OCI-LY3 (cell line): ENCODE data around the gene HOOK2.

ENCODE experiments used
- H2AFZ ChIP-seq: fragments of 200-600, 300-600 bp; shearing (Covaris generic); 2 replicates; pipeline ENCODE4 v1.6.0; 2014; ENCODE audit warnings: antibody characterized with exemption, low read depth, low read length
- H3K27ac ChIP-seq: fragments of 200-600, 300-600 bp; sonication (generic); 2 replicates; pipeline ENCODE4 v1.5.1; 2014; ENCODE audit warnings: mild to moderate bottlenecking, low read length, moderate library complexity, mixed read lengths
- H3K27me3 ChIP-seq: fragments of 200-600, 300-600 bp; sonication (generic); 2 replicates; pipeline ENCODE4 v1.6.1; 2014; ENCODE audit warnings: low read depth, low read length, mixed read lengths
- H3K36me3 ChIP-seq: fragments of 200-600, 300-600 bp; sonication (generic); replicated peaks from 2 replicates; pipeline ENCODE3; 2014; ENCODE audit warnings: low read depth, low read length, mixed read lengths
- H3K4me1 ChIP-seq: fragments of 300-600, 200-600 bp; sonication (generic); 2 replicates; pipeline ENCODE4 v1.6.1; 2014; ENCODE audit warnings: low read length, mixed read lengths
- H3K4me2 ChIP-seq: fragments of 200-600, 300-600 bp; sonication (generic); 2 replicates; pipeline ENCODE4 v1.6.1; 2014; ENCODE audit warnings: low read length, mixed read lengths
- H3K4me3 ChIP-seq: fragments of 300-600, 200-600 bp; sonication (generic); 2 replicates; pipeline ENCODE4 v1.5.1; 2014; ENCODE audit warnings: antibody characterized with exemption, mild to moderate bottlenecking, low read length, moderate library complexity
- H3K79me2 ChIP-seq: fragments of 300-600, 200-600 bp; shearing (Covaris generic); 2 replicates; pipeline ENCODE4 v1.6.1; 2014; ENCODE audit warnings: mild to moderate bottlenecking, low read length, mixed read lengths
- H3K9ac ChIP-seq: fragments of 300-600, 200-600 bp; shearing (Covaris generic); 2 replicates; pipeline ENCODE4 v1.6.0; 2014; ENCODE audit warnings: mild to moderate bottlenecking, low read length, moderate library complexity
- H3K9me3 ChIP-seq: fragments of 200-600, 300-600 bp; shearing (Covaris generic); 2 replicates; pipeline ENCODE4 v1.6.1; 2014; ENCODE audit warnings: low read length, mixed read lengths; ENCODE audit not compliant: insufficient read depth
- H4K20me1 ChIP-seq: fragments of 200-600, 300-600 bp; sonication (generic); 2 replicates; pipeline ENCODE4 v1.6.1; 2016; ENCODE audit warnings: low read length, mixed read lengths; ENCODE audit not compliant: insufficient read depth
- EZH2phosphoT487 ChIP-seq: fragments of 200-600 bp; shearing (Covaris generic); IDR thresholded peaks from 2 replicates; pipeline ENCODE4 v1.6.1; 2018; ENCODE audit warnings: antibody characterized with exemption, mixed run types, low read depth
- TF ChIP-seq, protein P1 (sequence below): fragments of 200-600, 300-600 bp; sonication (generic); IDR thresholded peaks from 2 replicates; pipeline ENCODE4 v1.5.1; 2014; ENCODE audit warnings: antibody characterized with exemption, low read length, low read depth

The HOOK2 gene

DNA sequence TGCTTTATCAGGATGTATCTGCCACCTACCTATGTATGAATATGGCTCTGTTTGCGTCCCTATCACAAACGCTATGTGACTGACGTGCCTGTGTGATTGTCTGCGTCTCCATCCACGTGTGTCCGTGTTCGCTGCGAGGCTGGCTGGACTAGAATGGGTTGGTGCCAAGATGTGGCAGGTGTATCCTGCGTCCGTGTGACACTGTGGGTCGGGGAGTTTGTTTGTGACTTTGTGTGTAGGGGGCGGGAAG is 6.7 kb upstream of the HOOK2 start:
- no peak for TF ChIP-seq EZH2phosphoT487
- TF ChIP-seq, protein P1, sequence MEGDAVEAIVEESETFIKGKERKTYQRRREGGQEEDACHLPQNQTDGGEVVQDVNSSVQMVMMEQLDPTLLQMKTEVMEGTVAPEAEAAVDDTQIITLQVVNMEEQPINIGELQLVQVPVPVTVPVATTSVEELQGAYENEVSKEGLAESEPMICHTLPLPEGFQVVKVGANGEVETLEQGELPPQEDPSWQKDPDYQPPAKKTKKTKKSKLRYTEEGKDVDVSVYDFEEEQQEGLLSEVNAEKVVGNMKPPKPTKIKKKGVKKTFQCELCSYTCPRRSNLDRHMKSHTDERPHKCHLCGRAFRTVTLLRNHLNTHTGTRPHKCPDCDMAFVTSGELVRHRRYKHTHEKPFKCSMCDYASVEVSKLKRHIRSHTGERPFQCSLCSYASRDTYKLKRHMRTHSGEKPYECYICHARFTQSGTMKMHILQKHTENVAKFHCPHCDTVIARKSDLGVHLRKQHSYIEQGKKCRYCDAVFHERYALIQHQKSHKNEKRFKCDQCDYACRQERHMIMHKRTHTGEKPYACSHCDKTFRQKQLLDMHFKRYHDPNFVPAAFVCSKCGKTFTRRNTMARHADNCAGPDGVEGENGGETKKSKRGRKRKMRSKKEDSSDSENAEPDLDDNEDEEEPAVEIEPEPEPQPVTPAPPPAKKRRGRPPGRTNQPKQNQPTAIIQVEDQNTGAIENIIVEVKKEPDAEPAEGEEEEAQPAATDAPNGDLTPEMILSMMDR = no peak
- Histone ChIP-seq H3K27me3 (no peaks in the 10 kb centered on the region), H4K20me1 (no peaks in the 10 kb centered on the region), H3K4me1 (peaks cover 72% of the 10 kb centered on the region), H3K4me2 (peak overlapping the region; percentile 99), H3K9me3 (no peaks in the 10 kb centered on the region), H3K36me3 (no peaks in the 10 kb centered on the region), H3K4me3 (peak overlapping the region; percentile 79), H3K79me2 (peaks cover 14% of the 10 kb centered on the region; the same call in 1 of the 2 replicates), H3K9ac (peak overlapping the region; percentile 85), H3K27ac (peak overlapping the region; percentile 93), H2AFZ (peak overlapping the region; percentile 43; the same call in 1 of the 2 replicates)

DNA sequence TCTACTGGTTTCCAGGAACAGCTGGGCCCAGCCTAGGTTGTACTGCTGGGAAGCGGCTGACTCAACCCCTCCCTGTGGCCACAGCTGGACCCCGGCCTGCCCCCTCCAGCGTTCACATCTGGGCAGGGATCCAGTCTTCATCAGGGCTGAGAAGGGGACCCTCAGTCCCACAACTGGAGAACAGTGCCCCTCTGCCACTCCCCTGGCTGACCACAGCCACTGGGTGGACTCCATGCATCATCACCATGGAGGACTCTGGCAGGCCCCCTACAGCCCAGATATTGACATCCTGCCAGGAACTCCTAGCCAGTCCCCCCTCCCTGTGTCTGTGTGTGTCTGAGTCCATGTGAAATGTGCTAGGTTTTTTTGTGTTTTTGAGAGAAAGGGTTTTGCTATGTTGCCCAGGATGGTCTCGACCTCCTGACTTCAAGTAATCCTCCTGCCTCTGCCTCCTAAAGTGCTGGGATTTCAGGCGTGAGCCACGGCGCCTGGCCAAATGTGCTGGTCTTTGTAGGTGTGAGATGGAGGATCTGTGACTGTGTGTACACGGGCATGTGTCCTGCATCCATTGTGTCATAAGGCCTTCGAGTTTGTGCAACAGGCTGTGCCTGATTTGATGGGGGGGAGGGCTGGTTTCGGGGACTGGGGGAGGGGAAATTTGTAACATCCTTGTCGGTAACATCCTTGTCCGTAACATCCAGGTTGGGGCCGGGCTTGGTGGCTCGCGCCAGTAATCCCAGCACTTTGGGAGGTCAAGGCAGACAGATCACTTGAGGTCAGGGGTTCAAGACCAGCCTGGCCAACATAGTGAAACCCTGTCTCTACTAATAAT is 4.0 kb upstream of the HOOK2 start:
- Histone ChIP-seq H4K20me1 (no peaks in the 10 kb centered on the region), H3K36me3 (peaks cover 2% of the 10 kb centered on the region), H3K9me3 (no peaks in the 10 kb centered on the region), H3K27me3 (no peaks in the 10 kb centered on the region), H3K9ac (peak overlapping the region; percentile 83), H3K4me1 (peaks cover 49% of the 10 kb centered on the region), H3K4me3 (peak overlapping the region; percentile 82), H3K79me2 (peaks cover 14% of the 10 kb centered on the region; the same call in 1 of the 2 replicates), H2AFZ (no peak overlapping the region), H3K4me2 (peak overlapping the region; percentile 88), H3K27ac (peak overlapping the region; percentile 83)
- TF ChIP-seq, protein P1 = peak; percentile 41
- no peak for TF ChIP-seq EZH2phosphoT487

DNA sequence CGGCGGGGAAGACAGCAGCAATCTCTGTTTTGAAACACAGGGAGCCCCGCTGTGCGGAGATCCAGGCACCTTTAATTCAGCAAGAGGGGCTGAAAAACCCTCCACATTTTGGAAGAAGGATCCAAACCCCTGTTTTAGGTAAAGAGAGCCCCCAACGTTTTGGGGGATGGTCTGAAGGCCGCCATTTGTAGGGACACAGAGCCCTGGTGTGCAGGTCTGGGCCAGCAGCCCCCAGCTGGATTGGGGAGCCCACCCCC is 3.5 kb upstream of the HOOK2 start:
- TF ChIP-seq, protein P1 = no peak
- no peak for TF ChIP-seq EZH2phosphoT487
- Histone ChIP-seq H3K4me3 (peak overlapping the region; percentile 82), H3K27me3 (no peaks in the 10 kb centered on the region), H4K20me1 (no peaks in the 10 kb centered on the region), H3K9ac (peak overlapping the region; percentile 83), H3K4me2 (peak overlapping the region; percentile 88), H3K27ac (peak overlapping the region; percentile 83), H3K79me2 (peaks cover 14% of the 10 kb centered on the region; the same call in 1 of the 2 replicates), H2AFZ (no peak overlapping the region), H3K36me3 (peaks cover 3% of the 10 kb centered on the region), H3K9me3 (no peaks in the 10 kb centered on the region), H3K4me1 (peaks cover 43% of the 10 kb centered on the region)

DNA sequence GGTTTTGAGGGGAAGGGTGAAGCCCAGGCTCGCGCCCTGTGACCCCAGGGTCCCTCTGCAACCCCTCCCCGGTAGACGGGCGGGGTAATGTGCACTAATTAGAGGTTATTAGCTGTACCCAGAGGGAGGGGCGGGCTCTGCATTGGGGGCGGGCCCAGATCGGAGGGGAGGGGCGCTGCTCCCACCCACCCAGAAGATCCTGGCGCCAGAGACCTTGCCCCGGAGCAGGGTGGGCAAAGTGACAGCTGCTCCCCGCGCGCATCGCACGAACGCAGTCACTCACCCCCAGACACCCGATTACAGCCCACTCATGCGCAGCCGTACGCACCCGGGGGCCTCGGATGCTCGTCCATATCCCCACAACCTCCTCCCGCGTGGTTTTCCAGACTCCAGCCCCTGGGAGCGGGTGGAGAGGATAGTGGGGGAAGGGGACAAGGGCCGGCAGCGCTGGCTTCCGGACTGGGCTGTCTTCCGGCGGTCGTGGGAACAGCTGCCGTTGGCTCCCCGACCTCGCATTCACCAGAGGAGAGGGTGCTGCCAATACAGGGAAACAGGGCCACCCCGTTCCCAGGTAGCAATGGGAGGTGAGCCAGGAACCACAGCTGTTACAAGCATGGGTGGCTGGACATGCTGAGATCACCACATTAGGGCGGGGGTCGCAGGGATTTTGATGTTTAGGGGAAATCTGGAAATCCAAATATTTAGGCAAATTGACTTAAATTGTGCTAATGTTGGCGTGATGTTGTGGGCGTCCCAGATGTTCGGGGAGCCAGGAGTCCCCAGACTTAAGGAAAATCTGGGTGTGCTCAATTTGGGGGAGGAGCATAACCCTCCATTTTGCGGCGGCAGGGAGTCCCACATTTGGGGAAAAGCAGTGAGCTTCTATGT is 2.9 kb upstream of the HOOK2 start:
- Histone ChIP-seq H2AFZ (no peak overlapping the region), H3K9ac (peak overlapping the region; percentile 83), H3K27ac (peak overlapping the region; percentile 83)

More for the DNA sequence above, 2.9 kb upstream of the HOOK2 start:
- TF ChIP-seq, protein P1 = no peak
- no peak for TF ChIP-seq EZH2phosphoT487
- H4K20me1 ChIP-seq = no peaks in the 10 kb centered on the region
- H3K4me3 ChIP-seq = peak overlapping the region; percentile 82
- no peaks in the 10 kb centered on the region for H3K27me3 ChIP-seq
- H3K4me2 ChIP-seq = peak overlapping the region; percentile 88
- peaks cover 38% of the 10 kb centered on the region for H3K4me1 ChIP-seq
- peaks cover 3% of the 10 kb centered on the region for H3K36me3 ChIP-seq
- H3K79me2 ChIP-seq = peaks cover 14% of the 10 kb centered on the region; the same call in 1 of the 2 replicates
- no peaks in the 10 kb centered on the region for H3K9me3 ChIP-seq
